ENCODE results near the gene SPOCK1.

The SPOCK1 gene

GRCh38 chr5:137446615-137447014 is 52.5 kb downstream of the SPOCK1 start:
- H3K36me3 Mint-ChIP-seq (ENCODE audit: low read depth) = no peaks in the 10 kb centered on the region
- H3K27me3 Mint-ChIP-seq (ENCODE audit: low read depth, poor library complexity) = peaks cover 7% of the 10 kb centered on the region
- TF ChIP-seq, protein P1, sequence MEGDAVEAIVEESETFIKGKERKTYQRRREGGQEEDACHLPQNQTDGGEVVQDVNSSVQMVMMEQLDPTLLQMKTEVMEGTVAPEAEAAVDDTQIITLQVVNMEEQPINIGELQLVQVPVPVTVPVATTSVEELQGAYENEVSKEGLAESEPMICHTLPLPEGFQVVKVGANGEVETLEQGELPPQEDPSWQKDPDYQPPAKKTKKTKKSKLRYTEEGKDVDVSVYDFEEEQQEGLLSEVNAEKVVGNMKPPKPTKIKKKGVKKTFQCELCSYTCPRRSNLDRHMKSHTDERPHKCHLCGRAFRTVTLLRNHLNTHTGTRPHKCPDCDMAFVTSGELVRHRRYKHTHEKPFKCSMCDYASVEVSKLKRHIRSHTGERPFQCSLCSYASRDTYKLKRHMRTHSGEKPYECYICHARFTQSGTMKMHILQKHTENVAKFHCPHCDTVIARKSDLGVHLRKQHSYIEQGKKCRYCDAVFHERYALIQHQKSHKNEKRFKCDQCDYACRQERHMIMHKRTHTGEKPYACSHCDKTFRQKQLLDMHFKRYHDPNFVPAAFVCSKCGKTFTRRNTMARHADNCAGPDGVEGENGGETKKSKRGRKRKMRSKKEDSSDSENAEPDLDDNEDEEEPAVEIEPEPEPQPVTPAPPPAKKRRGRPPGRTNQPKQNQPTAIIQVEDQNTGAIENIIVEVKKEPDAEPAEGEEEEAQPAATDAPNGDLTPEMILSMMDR (IDR thresholded peaks at IDR 0.05) = no peak

GRCh38 chr5:137446151-137446550 is 53.0 kb downstream of the SPOCK1 start:
- Mint-ChIP-seq H3K27me3 (ENCODE audit: low read depth, poor library complexity) (peaks cover 7% of the 10 kb centered on the region), H3K27ac (no peak overlapping the region), H3K4me1 (no peaks in the 10 kb centered on the region), H3K9me3 (no peaks in the 10 kb centered on the region), H3K36me3 (ENCODE audit: low read depth) (no peaks in the 10 kb centered on the region), H3K4me3 (no peak overlapping the region)
- TF ChIP-seq, protein P1 (IDR thresholded peaks at IDR 0.05) = no peak
- DNase-seq = no peak

More at GRCh38 chr5:137446615-137447014, 52.5 kb downstream of the SPOCK1 start:
- H3K27ac Mint-ChIP-seq = no peak overlapping the region
- no peak overlapping the region for H3K4me3 Mint-ChIP-seq
- H3K4me1 Mint-ChIP-seq = no peaks in the 10 kb centered on the region
- no peak for DNase-seq
- H3K9me3 Mint-ChIP-seq = no peaks in the 10 kb centered on the region

GRCh38 chr5:137442660-137443059 is 56.5 kb downstream of the SPOCK1 start:
- no peaks in the 10 kb centered on the region for H3K9me3 Mint-ChIP-seq
- H3K4me3 Mint-ChIP-seq = no peak overlapping the region
- TF ChIP-seq, protein P1 (IDR thresholded peaks at IDR 0.05) = no peak
- no peak overlapping the region for H3K27ac Mint-ChIP-seq
- no peaks in the 10 kb centered on the region for H3K4me1 Mint-ChIP-seq
- peaks cover 7% of the 10 kb centered on the region for H3K27me3 Mint-ChIP-seq (ENCODE audit: low read depth, poor library complexity)
- DNase-seq = no peak
- H3K36me3 Mint-ChIP-seq (ENCODE audit: low read depth) = no peaks in the 10 kb centered on the region

- no peak for DNase-seq
- TF ChIP-seq, protein P1 (IDR thresholded peaks at IDR 0.05) = no peak
- Mint-ChIP-seq H3K27me3 (ENCODE audit: low read depth, poor library complexity) (peaks cover 7% of the 10 kb centered on the region), H3K27ac (no peak overlapping the region), H3K4me3 (no peak overlapping the region), H3K4me1 (no peaks in the 10 kb centered on the region), H3K9me3 (no peaks in the 10 kb centered on the region), H3K36me3 (ENCODE audit: low read depth) (no peaks in the 10 kb centered on the region)
Observed at GRCh38 chr5:137441476-137441875, 57.6 kb downstream of the SPOCK1 start.

DNA sequence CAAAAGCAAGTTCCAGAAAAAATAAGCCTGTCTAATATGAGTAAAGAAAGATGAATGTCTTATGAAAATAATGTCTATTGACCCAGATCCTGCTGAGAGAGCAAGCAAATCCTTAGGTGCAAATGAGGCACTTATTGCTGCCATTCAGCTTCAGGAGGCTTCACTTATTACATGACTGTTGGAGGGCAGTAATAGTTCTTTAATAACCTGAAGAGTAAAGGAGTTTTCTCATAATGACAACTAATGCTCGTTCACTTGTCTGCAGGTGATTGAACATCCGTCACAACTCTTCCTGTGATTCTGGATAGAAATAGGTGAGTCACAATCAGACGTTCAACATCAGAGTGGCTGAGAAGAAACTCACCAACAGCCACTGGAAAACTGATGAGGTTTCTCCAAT is 58.3 kb downstream of the SPOCK1 start:
- DNase-seq = no peak
- Mint-ChIP-seq H3K36me3 (ENCODE audit: low read depth) (no peaks in the 10 kb centered on the region), H3K4me1 (no peaks in the 10 kb centered on the region), H3K9me3 (no peaks in the 10 kb centered on the region), H3K27me3 (ENCODE audit: low read depth, poor library complexity) (peaks cover 7% of the 10 kb centered on the region), H3K4me3 (no peak overlapping the region), H3K27ac (no peak overlapping the region)
- TF ChIP-seq, protein P1 (IDR thresholded peaks at IDR 0.05) = no peak

DNA sequence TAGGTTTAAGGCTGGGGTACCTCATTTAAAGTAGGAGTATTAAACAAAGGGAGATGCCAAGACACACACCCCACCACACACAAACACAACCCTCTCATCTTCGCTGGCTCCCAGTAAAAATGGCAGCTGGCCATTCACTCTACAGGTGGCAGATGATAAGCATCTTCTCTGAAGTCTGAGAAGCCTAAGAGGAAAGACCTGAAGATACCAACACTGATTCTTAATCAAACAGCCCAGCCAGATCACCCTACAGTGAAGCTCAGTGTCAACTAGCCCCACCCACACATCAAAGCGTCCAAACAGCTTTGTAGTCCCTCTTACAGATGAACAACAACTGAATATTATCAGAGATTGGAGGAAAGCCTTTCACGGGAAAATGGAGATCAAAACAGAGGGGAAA is 59.5 kb downstream of the SPOCK1 start:
- Mint-ChIP-seq H3K4me1 (no peaks in the 10 kb centered on the region), H3K27ac (no peak overlapping the region), H3K9me3 (no peaks in the 10 kb centered on the region), H3K27me3 (ENCODE audit: low read depth, poor library complexity) (peaks cover 3% of the 10 kb centered on the region), H3K36me3 (ENCODE audit: low read depth) (no peaks in the 10 kb centered on the region), H3K4me3 (no peak overlapping the region)
- TF ChIP-seq, protein P1 (IDR thresholded peaks at IDR 0.05) = no peak
- no peak for DNase-seq

Measured in nephron progenitor cell (in vitro differentiated cells).